HepG2 (cell line): ENCODE measurements around the gene CLDN14. TPM values are rescaled to one million over a fixed set of nuclear protein-coding genes. Genes with fewer than 3 reads are reported as not detected.
A peak's percentile ranks its signal among the peaks of the same experiment; 100 is the strongest.

Source experiments
- ATAC-seq: fragments of 200-7000 bp; cut with Tn5 transposase; 3 replicates; pipeline ENCODE4 v1.9.1; 2020; ENCODE audit warnings: mild to moderate bottlenecking, moderate library complexity
- BruUV-seq: library from RNA; stranded (reverse); fragments of 400-500 nt; replicated peaks from 2 replicates; lab custom pipeline; 2021; lab: Mats Ljungman, UMichigan
- CTCF ChIA-PET: fragments of 300-600 bp; formaldehyde crosslinking; extraction: SDS; loops from one replicate; lab custom pipeline; 2021; ENCODE audit warnings: low total read pairs, inconsistent platforms, low intra/inter-chr PET ratio; lab: Yijun Ruan, JAX
- POLR2A ChIA-PET: fragments of 350-600 bp; sonication (Branson Sonifier 250); formaldehyde crosslinking; loops from one replicate; lab custom pipeline; 2020; ENCODE audit warnings: antibody characterized with exemption, inconsistent platforms; lab: Yijun Ruan, JAX
- DNase-seq: peaks from one replicate; pipeline ENCODE4 v3.0.0-alpha.2; 2015; ENCODE audit warnings: low spot score
- FAIRE-seq: peaks from 3 replicates; lab custom pipeline; 2011; peaks lifted over from hg19 to GRCh38; lab: Jason Lieb, UNC
- H2AFZ ChIP-seq: one replicate; pipeline ENCODE4 v1.6.1; 2011; ENCODE audit warnings: low read length, inconsistent platforms
- H3K27ac ChIP-seq: fragments of 300-600 bp; 3 replicates; pipeline ENCODE4 v1.8.0; 2011; ENCODE audit warnings: mixed run types, mild to moderate bottlenecking, mixed read lengths, low read length, inconsistent platforms; ENCODE audit not compliant: insufficient read depth; ENCODE audit errors: extremely low read length
- H3K27me3 ChIP-seq, 2 experiments: fragments of 200-600 bp in 1 of 2; 2 replicates in 1 of 2; 3 replicates in 1 of 2; pipeline versions ENCODE4 v1.6.0 to v1.8.0; 2011; ENCODE audit warnings: low read length in 2 of 2, mild to moderate bottlenecking in 2 of 2, moderate library complexity in 2 of 2, inconsistent platforms in 1 of 2; ENCODE audit not compliant: insufficient read depth in 2 of 2, control insufficient read depth in 1 of 2
- H3K36me3 ChIP-seq, 2 experiments: fragments of 200-600 bp in 1 of 2; replicated peaks in 1 of 2; 2 replicates in 1 of 2; 3 replicates in 1 of 2; pipeline versions ENCODE4 v1.5.1 to v1.8.0; 2011; ENCODE audit warnings: low read length in 2 of 2, inconsistent platforms in 1 of 2; ENCODE audit not compliant: insufficient read depth in 2 of 2, control insufficient read depth in 1 of 2
- H3K4me1 ChIP-seq: 2 replicates; pipeline ENCODE4 v1.5.1; 2012; ENCODE audit warnings: low read length, inconsistent platforms; ENCODE audit not compliant: insufficient read depth
- H3K4me2 ChIP-seq: 2 replicates; pipeline ENCODE4 v1.6.0; 2011; ENCODE audit warnings: low read depth, low read length, inconsistent platforms
- H3K4me3 ChIP-seq, 3 experiments: fragments of 200-600 bp in 1 of 3; sonication (generic), shearing (Covaris generic) in 1 of 3; replicated peaks in 1 of 3; 2 replicates each; pipeline ENCODE4 v1.5.1; 2011 to 2016; ENCODE audit warnings: low read length in 3 of 3, inconsistent platforms in 2 of 3, low read depth in 2 of 3, mild to moderate bottlenecking in 2 of 3, control low read depth in 1 of 3, mixed read lengths in 1 of 3; ENCODE audit not compliant: insufficient read depth in 1 of 3
- H3K79me2 ChIP-seq: one replicate; pipeline ENCODE4 v1.6.1; 2011; ENCODE audit warnings: low read length, inconsistent platforms; ENCODE audit not compliant: insufficient read depth
- H3K9ac ChIP-seq: 2 replicates; pipeline ENCODE4 v1.6.0; 2011; ENCODE audit warnings: mild to moderate bottlenecking, low read depth, low read length, inconsistent platforms; ENCODE audit not compliant: insufficient read depth
- H3K9me3 ChIP-seq: 2 replicates; pipeline ENCODE4 v1.5.1; 2012; ENCODE audit warnings: mild to moderate bottlenecking, low read length
- H4K20me1 ChIP-seq: 2 replicates; pipeline ENCODE4 v1.6.0; 2011; ENCODE audit warnings: inconsistent platforms, mild to moderate bottlenecking, low read length, moderate library complexity; ENCODE audit not compliant: insufficient read depth
- CTCF ChIP-seq: sonication (generic); formaldehyde crosslinking; IDR thresholded peaks from 2 replicates; pipeline ENCODE4 v1.5.0; 2020; ENCODE audit warnings: mild to moderate bottlenecking, missing genetic modification reagents, moderate library complexity
- FIP1L1 ChIP-seq: fragments of 200-400 bp; formaldehyde crosslinking; IDR thresholded peaks from 2 replicates; pipeline ENCODE4 v1.6.1; 2018; ENCODE audit warnings: low read depth, mild to moderate bottlenecking, low read length, moderate library complexity, borderline replicate concordance; ENCODE audit not compliant: insufficient read depth
- FOXP1 ChIP-seq, 2 experiments: fragments of 450-650 bp in 1 of 2; IDR thresholded peaks; 2 replicates each; pipeline ENCODE4 v1.6.1; 2017 to 2018; ENCODE audit warnings: antibody characterized with exemption in 1 of 2
- GRHL1 ChIP-seq: sonication (generic); formaldehyde crosslinking; conservative IDR thresholded peaks from 2 replicates; pipeline ENCODE4 v1.8.0; 2022; ENCODE audit warnings: missing genetic modification reagents
- HCFC1 ChIP-seq: fragments of 150-350 bp; IDR thresholded peaks from 2 replicates; pipeline ENCODE4 v1.6.1; 2014; ENCODE audit warnings: low read depth, low read length
- HHEX ChIP-seq: IDR thresholded peaks from 2 replicates; pipeline ENCODE4 v1.6.1; 2016; ENCODE audit warnings: control low read depth
- IRF1 ChIP-seq: sonication (generic); formaldehyde crosslinking; IDR thresholded peaks from 2 replicates; pipeline ENCODE4 v1.4.0; 2020; ENCODE audit warnings: low read depth, mild to moderate bottlenecking, missing genetic modification reagents
- THAP9 ChIP-seq: sonication (generic); formaldehyde crosslinking; IDR thresholded peaks from 2 replicates; pipeline ENCODE4; 2020; ENCODE audit warnings: missing genetic modification reagents, mild to moderate bottlenecking, borderline replicate concordance
- ZNF7 ChIP-seq: IDR thresholded peaks from 2 replicates; pipeline ENCODE4 v1.6.1; 2016; ENCODE audit warnings: missing biosample characterization, missing genetic modification reagents
- ZSCAN9 ChIP-seq: IDR thresholded peaks from 2 replicates; pipeline ENCODE4 v1.6.1; 2016; ENCODE audit warnings: borderline replicate concordance
- WGBS: methylation state at CpG from one replicate; pipeline ENCODE4 v1.1.6; 2017; ENCODE audit warnings: low lambda C conversion rate; 5-methylcytosine and 5-hydroxymethylcytosine counted together
- in situ Hi-C: cut with HindIII; loops from 2 replicates; pipeline ENCODE4 v1.10.0; 2017; ENCODE audit warnings: low pct_unique_long_range_greater_than_20kb; ENCODE audit not compliant: extremely low pct_ligation_motif_present
- intact Hi-C: fragments of 100-400 bp; cut with micrococcal nuclease; formaldehyde crosslinking; loops from one replicate; pipeline ENCODE4 v1.10.0; 2022; ENCODE audit not compliant: unreplicated experiment
- polyA plus RNA-seq, 8 experiments: library from polyadenylated mRNA; depleted of rRNA in 3 of 8; stranded (reverse) in 7 of 8; unstranded in 1 of 8; fragments of >200 nt; fragmentation: Illumina TruSeq in 4 of 8; extraction: Trizol in 4 of 8; gene quantifications; 2 replicates each; pipeline versions ENCODE4 v1.2.1 to v1.2.3, GENCODE V29; 2011 to 2016; ENCODE audit warnings: low read depth in 4 of 8, missing spikeins in 1 of 8, mixed read lengths in 1 of 8; ENCODE audit not compliant: insufficient read depth in 1 of 8
- total RNA-seq, 5 experiments: library from RNA; depleted of rRNA; stranded (reverse); fragments of >200 nt; fragmentation: Illumina TruSeq; extraction: Trizol; gene quantifications; 2 replicates each; pipeline ENCODE4 v1.2.3, GENCODE V29; 2016; ENCODE audit warnings: low read depth in 1 of 5

The CLDN14 gene
- total and polyA plus RNA-seq, 2 of the 13 experiments (the other 11 are each of a cell fraction or from before 2014, with no cell fraction given), result 1.1 to 1.4 TPM

GRCh38 chr21:36487641-36488307 lies 7.9 kb upstream of the CLDN14 start:
- H3K36me3 ChIP-seq, result no peaks in the 10 kb centered on the region
- no peak overlapping the region for H2AFZ ChIP-seq
- no peaks in the 10 kb centered on the region for H4K20me1 ChIP-seq
- FAIRE-seq (no peak), DNase-seq (no peak)
- H3K79me2 ChIP-seq, result no peaks in the 10 kb centered on the region
- in situ Hi-C loops (no loop called here), intact Hi-C loops (no loop called here)
- WGBS, result 3% methylated on average over 6 of the region's 6 CpGs
- no peak overlapping the region for H3K9ac ChIP-seq
- no TSS peak for BruUV-seq
- no peak overlapping the region for H3K4me2 ChIP-seq
- no peaks in the 10 kb centered on the region for H3K9me3 ChIP-seq
- no peak for TF ChIP-seq HCFC1
- TF ChIP-seq FOXP1 (IDR thresholded peaks at IDR 0.05), result no peak
- TF ChIP-seq FOXP1 (CRISPR knock-in tag; IDR thresholded peaks at IDR 0.05), result 0 out of 2 replicates have a peak, but pooled peaks have one; percentile 16
- no peak for TF ChIP-seq THAP9 (CRISPR knock-in tag)
- no peak for TF ChIP-seq ZSCAN9 (CRISPR knock-in tag)
- TF ChIP-seq ZNF7 (CRISPR knock-in tag), result peak; percentile 88
- no peak for TF ChIP-seq HHEX (CRISPR knock-in tag)
- TF ChIP-seq IRF1 (CRISPR knock-in tag), result no peak
- TF ChIP-seq FIP1L1, result no peak
- TF ChIP-seq GRHL1 (CRISPR knock-in tag), result no peak
- peak; percentile 7; the same call in 1 of the 2 replicates for TF ChIP-seq CTCF
- TF ChIP-seq, all 625 proteins: peak for 3
- POLR2A ChIA-PET, result no interaction called here
- Histone ChIP-seq H3K27ac (no peak overlapping the region), H3K27me3 (no peaks in the 10 kb centered on the region), H3K4me1 (peaks cover 25% of the 10 kb centered on the region), H3K4me3 (no peak overlapping the region)
- CTCF ChIA-PET, result no interaction called here
- peak; percentile 45; the same call in 1 of the 3 replicates for ATAC-seq
